SU-DHL-6 (cell line): ENCODE measurements around the gene MAML2.

Experiments used
- H2AFZ ChIP-seq: fragments of 200-600 bp; sonication (generic); 2 replicates; pipeline ENCODE4 v1.6.1; 2014; ENCODE audit warnings: low read depth, mild to moderate bottlenecking, moderate library complexity, mixed read lengths, antibody characterized with exemption, low read length; ENCODE audit not compliant: severe bottlenecking
- H3F3A ChIP-seq: fragments of 200-600 bp; shearing (Covaris generic); 2 replicates; pipeline ENCODE4 v1.6.0; 2016; ENCODE audit warnings: antibody characterized with exemption, mild to moderate bottlenecking; ENCODE audit not compliant: insufficient read depth
- H3K27ac ChIP-seq: fragments of 200-600 bp; sonication (generic); 2 replicates; pipeline ENCODE4 v1.5.1; 2016; ENCODE audit warnings: low read depth, mild to moderate bottlenecking, low read length, moderate library complexity, mixed read lengths
- H3K27me3 ChIP-seq: fragments of 200-600 bp; sonication (generic), shearing (Covaris generic); 2 replicates; pipeline ENCODE4 v1.6.0; 2014; ENCODE audit warnings: mild to moderate bottlenecking, low read length
- H3K36me3 ChIP-seq: fragments of 200-600 bp; sonication (generic); 2 replicates; pipeline ENCODE4 v1.6.1; 2014; ENCODE audit warnings: mild to moderate bottlenecking, low read length, mixed read lengths
- H3K4me2 ChIP-seq: fragments of 300-600, 200-600 bp; shearing (Covaris generic), sonication (generic); 2 replicates; pipeline ENCODE4 v1.6.0; 2014; ENCODE audit warnings: low read length, low read depth, mild to moderate bottlenecking; ENCODE audit not compliant: poor library complexity, severe bottlenecking
- H3K4me3 ChIP-seq: fragments of 200-600 bp; sonication (generic); 2 replicates; pipeline ENCODE4 v1.5.1; 2014; ENCODE audit warnings: antibody characterized with exemption, low read length, mild to moderate bottlenecking, mixed read lengths; ENCODE audit not compliant: insufficient read depth, poor library complexity, severe bottlenecking
- H3K79me2 ChIP-seq: fragments of 200-600 bp; sonication (generic); 2 replicates; pipeline ENCODE4 v1.6.1; 2014; ENCODE audit warnings: mild to moderate bottlenecking, low read length, moderate library complexity; ENCODE audit not compliant: insufficient read depth
- H3K9ac ChIP-seq: fragments of 200-600 bp; sonication (generic); 2 replicates; pipeline ENCODE4 v1.7.0; 2014; ENCODE audit warnings: mild to moderate bottlenecking, low read length
- H3K9me2 ChIP-seq: fragments of 200-600 bp; sonication (generic); replicated peaks from 2 replicates; pipeline ENCODE4 v1.6.1; 2014; ENCODE audit warnings: low read length; ENCODE audit not compliant: insufficient read depth
- H3K9me3 ChIP-seq: fragments of 200-600 bp; sonication (generic); 2 replicates; pipeline ENCODE4 v1.6.1; 2014; ENCODE audit warnings: low read length, mixed read lengths; ENCODE audit not compliant: insufficient read depth
- H4K20me1 ChIP-seq: fragments of 200-600 bp; sonication (generic); 2 replicates; pipeline ENCODE4 v1.6.1; 2014; ENCODE audit warnings: low read depth, mild to moderate bottlenecking, antibody characterized with exemption, low read length, moderate library complexity, mixed read lengths
- EZH2phosphoT487 ChIP-seq: fragments of 200-600 bp; sonication (generic), shearing (Covaris generic); conservative IDR thresholded peaks from 2 replicates; pipeline ENCODE4 v1.6.1; 2018; ENCODE audit warnings: mild to moderate bottlenecking, antibody characterized with exemption, low read length, moderate library complexity, mixed read lengths
- TF ChIP-seq, protein P1 (sequence below): fragments of 200-600 bp; sonication (generic); IDR thresholded peaks from one replicate; pipeline ENCODE4 v1.5.1; 2017; ENCODE audit warnings: antibody characterized with exemption, mild to moderate bottlenecking, low read length, moderate library complexity; ENCODE audit not compliant: insufficient read depth, poor library complexity, severe bottlenecking

MAML2 gene

DNA sequence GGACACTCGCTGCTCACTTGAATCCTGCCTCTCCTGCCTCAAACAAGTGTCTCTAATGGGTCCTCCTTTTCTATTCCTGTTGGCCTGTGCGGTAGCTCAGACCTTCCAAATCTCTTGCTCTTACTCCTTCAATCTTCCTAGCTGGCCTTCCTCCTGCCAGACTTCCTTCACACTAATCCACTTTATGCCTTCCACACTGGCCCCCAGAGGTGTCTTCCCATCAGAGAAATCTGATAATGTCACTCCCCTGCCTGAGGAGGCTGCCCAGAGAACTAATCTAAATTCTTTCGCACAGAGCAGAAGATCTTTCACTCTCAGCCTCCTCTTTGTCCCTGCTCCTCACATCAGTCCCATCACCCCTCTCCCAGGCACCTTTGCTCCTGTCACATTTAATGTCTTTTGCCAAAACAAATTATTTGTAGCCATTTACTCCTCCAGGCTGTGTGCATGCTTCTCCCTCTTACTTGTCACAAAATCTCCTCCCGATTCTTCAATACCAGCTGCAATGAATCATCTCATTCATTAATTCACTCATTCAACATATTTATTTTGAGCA is 175.7 kb downstream of the MAML2 start:
- no peaks in the 10 kb centered on the region for H3K9me3 ChIP-seq
- H3K27ac ChIP-seq: no peak overlapping the region
- H3K4me2 ChIP-seq: no peak overlapping the region
- H3K4me3 ChIP-seq: no peak overlapping the region
- H4K20me1 ChIP-seq: no peaks in the 10 kb centered on the region
- no peaks in the 10 kb centered on the region for H3K36me3 ChIP-seq
- no peaks in the 10 kb centered on the region for H3F3A ChIP-seq
- H2AFZ ChIP-seq: no peak overlapping the region
- no peak overlapping the region for H3K9ac ChIP-seq
- H3K79me2 ChIP-seq: no peaks in the 10 kb centered on the region
- no peaks in the 10 kb centered on the region for H3K9me2 ChIP-seq
- TF ChIP-seq, protein P1, sequence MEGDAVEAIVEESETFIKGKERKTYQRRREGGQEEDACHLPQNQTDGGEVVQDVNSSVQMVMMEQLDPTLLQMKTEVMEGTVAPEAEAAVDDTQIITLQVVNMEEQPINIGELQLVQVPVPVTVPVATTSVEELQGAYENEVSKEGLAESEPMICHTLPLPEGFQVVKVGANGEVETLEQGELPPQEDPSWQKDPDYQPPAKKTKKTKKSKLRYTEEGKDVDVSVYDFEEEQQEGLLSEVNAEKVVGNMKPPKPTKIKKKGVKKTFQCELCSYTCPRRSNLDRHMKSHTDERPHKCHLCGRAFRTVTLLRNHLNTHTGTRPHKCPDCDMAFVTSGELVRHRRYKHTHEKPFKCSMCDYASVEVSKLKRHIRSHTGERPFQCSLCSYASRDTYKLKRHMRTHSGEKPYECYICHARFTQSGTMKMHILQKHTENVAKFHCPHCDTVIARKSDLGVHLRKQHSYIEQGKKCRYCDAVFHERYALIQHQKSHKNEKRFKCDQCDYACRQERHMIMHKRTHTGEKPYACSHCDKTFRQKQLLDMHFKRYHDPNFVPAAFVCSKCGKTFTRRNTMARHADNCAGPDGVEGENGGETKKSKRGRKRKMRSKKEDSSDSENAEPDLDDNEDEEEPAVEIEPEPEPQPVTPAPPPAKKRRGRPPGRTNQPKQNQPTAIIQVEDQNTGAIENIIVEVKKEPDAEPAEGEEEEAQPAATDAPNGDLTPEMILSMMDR: no peak
- no peak for TF ChIP-seq EZH2phosphoT487
- no peaks in the 10 kb centered on the region for H3K27me3 ChIP-seq

DNA sequence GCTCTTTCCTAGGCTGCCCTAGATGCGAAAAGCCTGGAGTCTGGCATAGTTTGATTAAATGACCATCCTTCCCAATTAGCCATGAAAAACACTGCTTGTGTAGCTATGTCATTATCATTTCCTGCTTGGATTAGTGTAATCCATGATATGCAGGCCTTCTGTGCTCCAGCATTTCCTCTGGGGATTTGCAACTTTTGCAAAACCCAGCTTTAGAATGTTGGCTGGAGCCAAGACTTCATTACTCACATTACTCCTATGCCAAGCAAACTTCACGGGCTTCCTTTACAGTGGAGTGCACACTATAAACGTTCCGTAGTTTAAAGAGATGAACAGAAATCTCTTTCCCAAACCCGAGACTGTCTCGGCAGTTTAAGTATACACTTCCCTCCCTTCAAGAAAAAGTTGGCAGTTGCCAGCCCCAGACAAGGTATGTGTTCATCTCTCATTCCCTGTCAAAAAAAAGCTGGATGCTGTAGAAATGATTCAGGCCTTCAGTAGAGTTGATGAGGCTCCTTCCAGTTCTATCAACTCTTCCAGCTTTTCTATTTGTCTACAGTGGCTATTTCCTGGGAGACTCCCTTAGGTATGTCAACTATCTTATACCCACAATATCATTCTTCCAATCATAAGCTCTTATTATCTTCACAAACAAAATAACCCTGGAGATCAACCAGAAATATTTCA is 180.0 kb downstream of the MAML2 start:
- Histone ChIP-seq H2AFZ (no peak overlapping the region), H4K20me1 (no peaks in the 10 kb centered on the region), H3K36me3 (no peaks in the 10 kb centered on the region), H3K9me3 (no peaks in the 10 kb centered on the region), H3K27me3 (no peaks in the 10 kb centered on the region), H3F3A (no peaks in the 10 kb centered on the region), H3K79me2 (no peaks in the 10 kb centered on the region), H3K9me2 (no peaks in the 10 kb centered on the region), H3K4me3 (no peak overlapping the region), H3K27ac (no peak overlapping the region), H3K9ac (no peak overlapping the region), H3K4me2 (no peak overlapping the region)
- no peak for TF ChIP-seq EZH2phosphoT487
- TF ChIP-seq, protein P1: no peak

DNA sequence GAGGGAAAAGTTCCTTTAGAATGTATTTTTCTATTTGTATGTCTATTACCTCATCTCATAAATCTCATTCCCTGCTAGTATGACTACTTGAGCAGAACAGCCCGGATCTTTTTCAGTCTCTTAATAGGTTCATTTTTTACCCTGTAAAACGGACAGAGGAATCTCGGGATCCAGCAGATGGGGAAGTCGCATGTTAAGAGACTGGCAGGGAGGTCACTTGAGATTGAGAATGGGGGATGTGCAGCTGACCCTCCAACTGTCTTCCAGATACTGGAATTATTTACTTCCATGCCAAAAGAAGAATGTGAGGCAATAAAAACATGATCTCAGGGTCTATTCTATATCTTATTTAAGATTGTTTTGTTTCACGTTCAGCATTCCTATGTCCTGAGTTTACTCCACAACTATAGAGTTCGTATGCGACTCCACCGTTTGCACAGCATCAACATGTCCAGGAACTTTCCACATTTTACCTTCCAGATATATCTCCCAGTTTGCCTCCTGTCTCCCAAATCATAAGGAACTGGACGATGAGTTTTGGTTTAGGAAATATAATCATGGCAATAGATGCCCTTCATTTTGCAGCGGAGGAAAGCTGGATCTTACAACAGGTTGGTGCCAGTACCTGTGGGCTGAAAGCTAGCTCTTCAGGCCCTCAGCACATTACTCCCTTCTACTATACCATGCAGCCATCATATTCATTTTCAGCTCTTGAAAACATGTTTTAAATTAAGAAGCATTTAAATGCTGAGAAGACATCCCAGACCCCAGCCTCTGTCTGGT is 181.5 kb downstream of the MAML2 start:
- H2AFZ ChIP-seq: no peak overlapping the region
- no peaks in the 10 kb centered on the region for H3K79me2 ChIP-seq
- H3K27me3 ChIP-seq: no peaks in the 10 kb centered on the region
- no peak overlapping the region for H3K27ac ChIP-seq
- no peaks in the 10 kb centered on the region for H3K36me3 ChIP-seq
- no peaks in the 10 kb centered on the region for H3K9me3 ChIP-seq
- no peaks in the 10 kb centered on the region for H3F3A ChIP-seq
- H3K4me2 ChIP-seq: no peak overlapping the region
- H3K9me2 ChIP-seq: no peaks in the 10 kb centered on the region
- no peak overlapping the region for H3K4me3 ChIP-seq
- H3K9ac ChIP-seq: no peak overlapping the region
- H4K20me1 ChIP-seq: no peaks in the 10 kb centered on the region
- no peak for TF ChIP-seq EZH2phosphoT487
- TF ChIP-seq, protein P1: no peak
